Measurements from ENCODE around the gene NBAS.

The NBAS gene

DNA sequence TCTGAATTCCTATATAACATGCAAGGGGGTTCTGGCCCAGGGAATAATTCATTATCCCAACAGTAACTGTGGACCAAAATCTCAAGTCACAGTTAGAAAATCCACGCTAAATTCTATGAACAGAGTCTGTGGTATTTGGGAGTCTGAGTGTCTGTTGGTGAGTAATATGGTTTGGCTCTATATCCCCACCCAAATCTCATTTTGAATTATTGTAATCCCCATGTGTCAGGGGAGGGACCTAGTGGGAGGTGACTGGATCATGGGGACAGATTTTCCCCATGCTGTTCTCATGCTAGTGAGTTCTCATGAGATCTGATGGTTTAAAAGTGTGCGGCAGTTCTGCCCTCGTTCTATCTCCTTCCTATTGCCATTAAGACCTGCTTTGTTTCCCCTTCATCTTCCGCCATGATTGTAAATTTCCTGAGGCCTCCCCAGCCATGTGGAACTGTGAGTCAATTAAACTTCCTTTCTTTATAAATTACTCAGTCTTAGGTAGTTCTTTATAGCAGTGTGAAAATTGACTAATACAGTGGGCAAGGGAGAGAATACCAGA, 68.3 kb downstream of the NBAS start:
- DNase-seq (ENCODE audit: low read depth): no peak

DNA sequence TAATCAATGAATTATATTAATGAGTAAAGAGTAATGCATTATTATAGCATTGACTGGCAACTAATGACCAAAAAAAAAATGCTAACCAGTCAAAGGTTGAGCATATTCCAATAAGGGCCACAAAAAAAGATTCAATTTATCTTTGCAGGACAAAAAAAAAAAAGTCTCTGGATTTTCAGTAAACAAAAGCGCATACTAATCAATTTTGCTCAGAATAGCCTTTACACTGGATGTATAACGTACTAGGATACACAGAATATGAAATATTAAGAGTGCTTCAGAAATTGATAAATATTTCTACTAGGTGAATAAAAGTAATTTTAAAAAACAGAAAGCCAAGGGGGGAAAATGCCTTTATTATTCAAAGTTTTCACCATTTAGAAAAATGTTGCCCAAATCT, 74.4 kb downstream of the NBAS start:
- TF ChIP-seq, protein P1, sequence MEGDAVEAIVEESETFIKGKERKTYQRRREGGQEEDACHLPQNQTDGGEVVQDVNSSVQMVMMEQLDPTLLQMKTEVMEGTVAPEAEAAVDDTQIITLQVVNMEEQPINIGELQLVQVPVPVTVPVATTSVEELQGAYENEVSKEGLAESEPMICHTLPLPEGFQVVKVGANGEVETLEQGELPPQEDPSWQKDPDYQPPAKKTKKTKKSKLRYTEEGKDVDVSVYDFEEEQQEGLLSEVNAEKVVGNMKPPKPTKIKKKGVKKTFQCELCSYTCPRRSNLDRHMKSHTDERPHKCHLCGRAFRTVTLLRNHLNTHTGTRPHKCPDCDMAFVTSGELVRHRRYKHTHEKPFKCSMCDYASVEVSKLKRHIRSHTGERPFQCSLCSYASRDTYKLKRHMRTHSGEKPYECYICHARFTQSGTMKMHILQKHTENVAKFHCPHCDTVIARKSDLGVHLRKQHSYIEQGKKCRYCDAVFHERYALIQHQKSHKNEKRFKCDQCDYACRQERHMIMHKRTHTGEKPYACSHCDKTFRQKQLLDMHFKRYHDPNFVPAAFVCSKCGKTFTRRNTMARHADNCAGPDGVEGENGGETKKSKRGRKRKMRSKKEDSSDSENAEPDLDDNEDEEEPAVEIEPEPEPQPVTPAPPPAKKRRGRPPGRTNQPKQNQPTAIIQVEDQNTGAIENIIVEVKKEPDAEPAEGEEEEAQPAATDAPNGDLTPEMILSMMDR (IDR thresholded peaks at IDR 0.05; ENCODE audit: low read depth, low read length, missing control alignments): no peak
- DNase-seq (ENCODE audit: low read depth): no peak
- in situ Hi-C loops (cut with HindIII; ENCODE audit: low sequenced_read_pairs): no loop called here

More for the DNA sequence above, 68.3 kb downstream of the NBAS start:
- no peak overlapping the region for H3K4me3 ChIP-seq (ENCODE audit: low read depth, low read length)
- TF ChIP-seq, protein P1 (IDR thresholded peaks at IDR 0.05; ENCODE audit: low read depth, low read length, missing control alignments): no peak
- in situ Hi-C loops (cut with HindIII; ENCODE audit: low sequenced_read_pairs): no loop called here

DNA sequence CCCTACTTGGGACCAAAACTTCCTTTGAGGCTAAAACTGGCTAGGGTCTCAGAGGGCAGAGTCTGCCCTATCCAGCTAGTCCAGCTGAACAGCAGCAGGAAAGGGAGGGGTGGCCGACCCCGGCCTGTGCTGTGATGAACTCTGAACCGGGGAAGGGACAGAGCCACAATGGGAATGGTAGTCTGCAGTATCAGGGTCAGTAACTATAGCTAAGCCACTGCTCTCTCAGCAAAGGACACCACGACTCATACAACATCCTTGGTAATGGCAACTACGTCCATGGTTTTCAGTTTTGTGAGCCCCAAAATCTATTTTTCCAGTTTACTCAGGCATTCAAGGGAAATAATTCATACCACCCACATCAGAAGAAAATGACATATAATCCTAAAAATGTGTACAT, 75.2 kb downstream of the NBAS start:
- H3K4me3 ChIP-seq (ENCODE audit: low read depth, low read length): no peak overlapping the region
- TF ChIP-seq, protein P1 (IDR thresholded peaks at IDR 0.05; ENCODE audit: low read depth, low read length, missing control alignments): no peak
- DNase-seq (ENCODE audit: low read depth): no peak
- in situ Hi-C loops (cut with HindIII; ENCODE audit: low sequenced_read_pairs): no loop called here

More for the DNA sequence above, 74.4 kb downstream of the NBAS start:
- no peak overlapping the region for H3K4me3 ChIP-seq (ENCODE audit: low read depth, low read length)

DNA sequence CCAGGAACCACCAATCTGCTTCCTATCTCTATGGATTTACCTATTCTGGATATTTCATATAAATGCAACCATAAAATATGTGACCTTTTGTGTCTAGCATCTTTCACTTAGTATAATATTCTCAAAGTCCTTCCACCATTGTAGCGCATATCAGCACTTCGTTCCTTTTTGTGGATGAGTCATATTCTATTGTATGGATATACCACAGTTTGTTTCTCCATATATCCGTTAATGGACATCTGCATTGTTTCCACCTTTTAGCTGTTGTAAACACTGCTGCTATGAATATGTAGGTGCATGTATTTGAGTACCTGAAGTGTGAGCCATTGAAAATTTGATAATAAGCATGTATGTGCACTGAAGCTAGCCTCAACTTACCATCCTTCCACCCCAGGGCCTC, 80.1 kb downstream of the NBAS start:
- no peak overlapping the region for H3K4me3 ChIP-seq (ENCODE audit: low read depth, low read length)
- DNase-seq (ENCODE audit: low read depth): no peak
- TF ChIP-seq, protein P1 (IDR thresholded peaks at IDR 0.05; ENCODE audit: low read depth, low read length, missing control alignments): no peak
- in situ Hi-C loops (cut with HindIII; ENCODE audit: low sequenced_read_pairs): no loop called here

DNA sequence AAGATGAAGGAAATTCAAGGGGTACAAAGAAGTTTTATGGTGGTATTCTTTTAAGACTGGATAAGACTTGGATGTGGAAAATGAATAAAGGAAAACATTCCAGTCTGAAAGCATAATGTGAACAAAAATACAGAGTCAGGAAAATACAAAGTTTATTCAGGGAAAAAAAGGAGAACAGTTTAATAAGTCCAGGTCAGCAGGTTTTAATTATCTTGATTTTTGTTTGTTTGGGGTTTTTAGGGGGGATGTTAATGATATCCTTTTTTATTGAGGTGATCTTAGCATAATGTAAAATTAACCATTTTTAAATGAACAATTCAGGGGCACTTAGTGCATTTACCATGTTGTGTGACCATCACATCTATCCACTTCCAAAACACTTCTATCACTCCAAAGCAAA, 80.6 kb downstream of the NBAS start:
- H3K4me3 ChIP-seq (ENCODE audit: low read depth, low read length): no peak overlapping the region
- in situ Hi-C loops (cut with HindIII; ENCODE audit: low sequenced_read_pairs): no loop called here
- TF ChIP-seq, protein P1 (IDR thresholded peaks at IDR 0.05; ENCODE audit: low read depth, low read length, missing control alignments): no peak
- no peak for DNase-seq (ENCODE audit: low read depth)

DNA sequence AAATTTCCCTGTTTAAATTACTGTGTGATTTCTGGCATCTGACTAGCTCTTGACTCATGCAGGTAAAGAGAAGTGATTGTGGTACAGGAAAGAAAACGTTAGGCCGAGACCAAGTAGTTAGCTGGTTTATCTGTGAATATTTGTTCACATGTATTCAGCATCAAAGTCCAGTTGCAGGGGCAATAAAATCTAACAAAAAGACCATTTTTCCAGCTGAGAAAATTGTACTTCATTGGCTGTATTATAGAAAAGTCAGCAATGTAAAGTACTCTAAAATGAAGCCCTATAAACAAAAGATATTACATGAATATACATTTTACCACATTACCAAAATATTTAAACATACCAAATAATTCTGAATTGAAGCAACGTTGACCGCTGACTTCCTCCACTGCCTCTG, 88.3 kb downstream of the NBAS start:
- no peak overlapping the region for H3K4me3 ChIP-seq (ENCODE audit: low read depth, low read length)
- TF ChIP-seq, protein P1 (IDR thresholded peaks at IDR 0.05; ENCODE audit: low read depth, low read length, missing control alignments): no peak
- no peak for DNase-seq (ENCODE audit: low read depth)
- in situ Hi-C loops (cut with HindIII; ENCODE audit: low sequenced_read_pairs): no loop called here
